MV-4-11 (cell line): ENCODE data around the gene FOXI2.
A peak's percentile ranks its signal among the peaks of the same experiment; 100 is the strongest.

Experiments
- DNase-seq: peaks from one replicate; lab custom pipeline; 2025; lab: John Stamatoyannopoulos, UW

The FOXI2 gene

GRCh38 chr10:127743205-127743604 lies 6.2 kb downstream of the FOXI2 start:
- no peak for DNase-seq

GRCh38 chr10:127744956-127745355 lies 8.0 kb downstream of the FOXI2 start:
- no peak for DNase-seq

- no peak for DNase-seq
These were observed 8.9 kb downstream of the FOXI2 start for GRCh38 chr10:127745861-127746260.

GRCh38 chr10:127755753-127756152 lies 18.8 kb downstream of the FOXI2 start:
- DNase-seq = peak; percentile 80

GRCh38 chr10:127756264-127756663 lies 19.3 kb downstream of the FOXI2 start:
- no peak for DNase-seq

- DNase-seq = no peak
These were observed 20.0 kb downstream of the FOXI2 start for GRCh38 chr10:127757033-127757432.

- no peak for DNase-seq
These were observed 22.3 kb downstream of the FOXI2 start for GRCh38 chr10:127759276-127759675.

- no peak for DNase-seq
These were observed 25.9 kb downstream of the FOXI2 start for GRCh38 chr10:127762925-127763324.

GRCh38 chr10:127774766-127775559 lies 38.0 kb downstream of the FOXI2 start:
- no peak for DNase-seq

GRCh38 chr10:127776816-127777215 lies 39.8 kb downstream of the FOXI2 start:
- no peak for DNase-seq

GRCh38 chr10:127781412-127781811 lies 44.4 kb downstream of the FOXI2 start:
- no peak for DNase-seq

- no peak for DNase-seq
These were observed 50.9 kb downstream of the FOXI2 start for GRCh38 chr10:127787873-127788272.

GRCh38 chr10:127790066-127790624 lies 53.2 kb downstream of the FOXI2 start:
- no peak for DNase-seq
